ENCODE data around the gene MT1M.
"Not testable (repeated sequence)": the region's sequence is repeated elsewhere in the genome, so short reads cannot be mapped to it uniquely, and the experiment has no call there.

MT1M gene

DNA sequence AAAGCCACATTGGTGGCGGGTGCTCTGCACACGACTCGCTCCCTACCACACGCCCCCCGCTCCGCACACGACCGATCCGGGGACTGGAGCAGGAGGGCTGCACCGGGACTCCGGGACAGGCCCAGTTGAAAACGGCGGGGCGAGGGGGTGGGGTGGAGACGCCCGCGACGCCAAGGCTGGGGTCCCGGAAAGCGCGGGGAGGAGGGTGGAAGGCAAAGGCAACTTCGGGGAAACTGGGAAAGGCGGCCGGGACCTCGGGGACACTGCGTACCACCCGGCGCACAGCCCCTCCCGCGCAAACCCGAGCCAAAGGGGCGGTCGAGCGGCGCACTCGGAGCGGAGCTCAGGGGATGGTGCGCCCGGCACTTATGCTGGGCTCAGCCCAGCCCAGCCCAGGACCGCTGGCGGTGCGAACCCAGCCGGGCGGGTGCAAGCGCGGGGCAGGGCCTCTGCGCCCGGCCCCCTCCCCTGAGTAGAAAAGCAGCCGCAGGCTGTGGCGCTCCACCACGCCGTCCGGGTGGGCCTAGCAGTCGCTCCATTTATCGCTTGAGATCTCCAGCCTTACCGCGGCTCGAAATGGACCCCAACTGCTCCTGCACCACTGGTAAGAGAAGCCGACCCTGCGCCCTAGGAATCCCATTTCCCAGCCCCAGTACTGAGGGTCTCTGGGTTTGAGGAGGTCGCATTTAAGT is at the start of gene MT1M:
Gene MT1M (plus strand): TSS at position 504 of the 692 bp plus-strand sequence. CDS start 73 bp downstream, at position 577.
- DNase-seq (ENCODE audit: low read depth), result peak; percentile 22

DNA sequence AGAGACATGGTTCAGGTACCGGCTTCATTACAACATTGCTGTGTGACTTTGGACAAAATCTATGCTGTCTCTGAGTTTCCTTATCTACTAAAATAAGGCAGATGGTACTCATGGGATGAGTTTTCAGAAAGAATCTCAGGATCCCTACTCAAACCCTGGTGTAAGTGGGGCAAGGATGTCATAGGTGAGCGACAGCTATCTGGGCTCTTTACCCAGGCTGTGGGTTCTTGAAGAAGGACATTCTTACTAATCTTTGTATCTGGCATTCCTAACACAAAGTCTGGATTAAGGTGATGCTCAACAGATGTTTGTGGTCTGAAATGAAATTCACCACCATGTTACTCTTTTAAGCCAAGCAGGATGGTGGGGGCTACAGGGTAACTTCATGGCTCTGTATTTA is 49.5 kb upstream of the MT1M start:
- DNase-seq (ENCODE audit: low read depth), result not testable (repeated sequence)

DNA sequence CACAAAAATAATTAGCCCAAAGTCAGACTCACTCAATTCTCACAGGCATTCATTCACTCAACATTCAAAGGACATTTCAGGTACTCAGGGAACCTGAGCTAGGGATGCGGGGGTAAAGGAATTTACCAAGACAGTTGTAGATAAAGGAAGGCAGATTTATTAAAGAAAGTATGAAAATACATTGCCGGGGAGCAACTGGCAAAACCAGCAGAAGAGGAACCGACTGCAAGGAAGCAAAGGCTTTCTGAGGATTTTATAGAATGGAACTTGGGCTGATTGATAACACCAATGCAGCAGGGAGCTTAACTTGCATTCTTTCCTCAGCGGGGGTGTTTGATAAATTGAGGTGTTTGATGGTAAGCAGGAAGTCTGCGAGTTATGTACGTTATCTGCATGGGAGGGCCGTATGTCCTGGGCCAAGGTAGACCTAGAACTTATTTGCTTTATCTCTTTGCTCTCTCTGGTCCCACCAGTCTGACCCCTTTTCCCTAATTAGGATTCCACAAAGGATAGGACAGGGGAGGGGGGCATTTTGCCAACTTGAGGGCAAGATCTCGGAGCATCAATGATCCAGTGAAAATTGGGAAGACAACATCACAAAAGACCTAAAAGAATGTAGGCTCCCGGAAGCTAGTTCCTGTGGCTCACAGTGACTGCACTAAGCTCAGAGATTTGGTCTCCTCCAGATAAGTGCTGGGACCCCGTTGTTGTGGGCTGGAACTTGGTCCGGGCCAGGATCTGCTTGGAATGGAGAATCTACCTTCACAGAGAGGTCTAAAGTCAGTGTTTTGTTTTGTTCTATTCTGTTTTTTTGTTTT is 48.9 kb upstream of the MT1M start:
- no peak for DNase-seq (ENCODE audit: low read depth)

DNA sequence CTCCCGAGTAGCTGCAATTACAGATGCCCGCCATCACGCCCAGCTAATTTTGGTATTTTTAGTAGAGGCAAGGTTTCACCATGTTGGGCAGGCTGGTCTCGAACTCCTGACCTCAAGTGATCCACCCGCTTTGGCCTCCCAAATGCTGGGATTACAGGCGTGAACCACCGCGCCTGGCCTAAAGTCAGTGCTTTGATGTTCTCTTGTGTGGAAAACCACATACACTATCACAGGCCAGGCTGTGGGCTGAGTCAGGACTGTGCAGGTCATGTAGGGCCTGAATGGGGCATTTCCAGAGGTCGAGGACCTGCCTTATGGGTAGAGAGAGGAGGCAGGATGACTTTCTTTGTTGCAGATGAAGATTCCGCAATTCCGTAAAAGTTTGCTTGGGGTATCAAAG is 48.2 kb upstream of the MT1M start:
- no peak for DNase-seq (ENCODE audit: low read depth)

DNA sequence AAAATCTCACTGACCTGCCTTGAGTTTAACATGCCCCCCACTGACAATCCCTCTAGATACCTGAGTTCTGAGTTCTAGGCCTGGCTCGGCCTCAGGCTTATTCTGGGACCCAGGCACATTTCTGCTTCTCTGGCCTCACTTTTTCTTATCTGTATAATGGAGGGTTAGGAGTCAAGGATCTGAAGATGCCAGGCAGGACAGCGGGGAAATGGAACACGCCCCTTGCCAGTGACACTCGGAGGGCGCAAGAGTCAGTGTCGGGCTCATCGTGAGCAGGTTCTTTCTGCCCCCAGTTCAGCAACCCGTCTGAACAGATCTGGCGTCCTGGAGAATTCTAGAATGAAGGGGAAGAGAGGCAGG is 43.7 kb upstream of the MT1M start:
- no peak for DNase-seq (ENCODE audit: low read depth)

- DNase-seq (ENCODE audit: low read depth), result no peak
These were observed 43.1 kb upstream of the MT1M start, which contains the start of gene MT3 for GRCh38 chr16:56589141-56590039. Gene MT3, plus strand, starts transcription at chr16:56589528. Its CDS starts 63 bp downstream, at chr16:56589591.

DNA sequence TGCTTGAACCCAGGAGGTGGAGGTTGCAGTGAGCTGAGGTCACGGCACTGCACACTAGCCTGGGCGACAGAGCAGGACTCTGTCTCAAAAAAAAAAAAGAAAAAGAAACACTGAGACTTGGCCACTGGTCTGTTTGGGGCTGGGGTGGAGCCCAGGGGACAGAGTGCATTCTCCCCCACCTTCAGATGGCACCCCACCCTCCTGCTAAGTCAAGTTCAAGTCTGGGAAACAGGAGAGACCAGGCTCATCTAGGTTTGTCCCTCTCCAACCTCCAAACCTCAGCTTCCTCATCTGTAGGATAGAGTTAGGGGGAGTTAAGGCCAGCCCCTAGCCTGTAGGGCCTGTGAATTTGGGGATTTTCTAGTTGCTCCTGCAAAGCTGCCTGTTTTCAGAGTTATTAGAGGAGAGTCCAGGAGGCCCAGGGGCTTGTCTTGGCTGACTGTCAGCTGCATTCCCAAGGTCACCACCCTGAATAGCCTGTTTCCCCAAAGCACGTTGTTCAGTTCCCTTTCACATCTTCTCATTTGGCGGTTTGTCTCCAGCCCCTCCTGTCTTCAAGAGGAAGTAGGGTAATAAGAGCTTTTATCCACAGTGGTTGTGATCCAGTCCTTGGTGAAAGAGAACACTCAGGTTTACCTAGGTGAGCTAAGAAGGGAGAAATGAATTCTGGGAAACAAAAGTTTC is 40.9 kb upstream of the MT1M start:
- no peak for DNase-seq (ENCODE audit: low read depth)

GRCh38 chr16:56593573-56594291 is 38.7 kb upstream of the MT1M start:
- DNase-seq (ENCODE audit: low read depth), result no peak

GRCh38 chr16:56594292-56594619 is 38.2 kb upstream of the MT1M start:
- no peak for DNase-seq (ENCODE audit: low read depth)

DNA sequence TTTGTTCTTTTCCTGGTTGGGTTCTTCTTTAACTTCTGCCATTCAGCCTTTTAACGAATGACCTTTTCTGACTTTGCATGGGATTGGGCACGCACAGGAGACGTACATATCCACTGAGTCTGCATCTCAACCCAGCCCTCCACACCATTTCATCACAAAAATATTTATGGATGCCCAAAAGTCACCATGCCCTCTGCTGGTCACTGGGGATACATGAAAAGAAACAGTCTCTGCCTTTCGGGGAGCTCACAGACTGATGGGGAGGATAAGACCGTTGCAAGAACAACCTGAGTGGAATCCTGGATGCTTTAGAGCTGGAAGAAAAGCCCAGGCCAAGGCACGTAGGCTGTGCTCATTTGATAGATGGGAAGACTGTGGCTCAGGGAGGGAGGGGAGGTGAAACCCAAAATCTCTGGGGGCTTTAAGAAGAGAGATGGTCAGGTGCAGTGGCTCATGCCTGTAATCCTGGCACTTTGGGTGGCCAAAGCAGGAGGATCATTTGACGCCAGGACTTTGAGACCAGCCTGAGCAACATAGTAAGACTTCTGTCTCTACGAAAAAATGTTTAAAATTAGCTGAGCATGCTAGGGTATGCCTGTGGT is 32.0 kb upstream of the MT1M start:
- peak; percentile 74 for DNase-seq (ENCODE audit: low read depth)

GRCh38 chr16:56601325-56601724 is 31.1 kb upstream of the MT1M start:
- DNase-seq (ENCODE audit: low read depth), result no peak

DNA sequence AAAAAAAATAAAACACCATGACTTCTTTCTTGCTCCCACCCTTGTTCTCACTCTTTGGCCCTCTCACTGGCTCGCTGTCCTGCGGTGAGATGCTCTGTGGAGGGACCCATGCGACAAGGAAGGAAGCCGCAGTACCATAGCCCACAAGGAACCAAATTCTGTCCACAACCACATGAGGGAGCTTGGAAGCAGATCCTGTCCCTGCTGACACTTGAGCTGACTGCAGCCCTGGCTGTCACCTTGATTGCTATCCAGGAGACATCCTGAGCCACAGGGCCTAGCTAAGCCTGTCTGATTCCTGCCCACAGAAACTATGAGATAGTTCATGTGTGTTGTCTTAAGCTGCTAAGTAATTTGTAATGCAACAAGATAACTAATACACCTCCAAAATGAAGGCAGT is 28.9 kb upstream of the MT1M start:
- DNase-seq (ENCODE audit: low read depth), result peak; percentile 67

DNA sequence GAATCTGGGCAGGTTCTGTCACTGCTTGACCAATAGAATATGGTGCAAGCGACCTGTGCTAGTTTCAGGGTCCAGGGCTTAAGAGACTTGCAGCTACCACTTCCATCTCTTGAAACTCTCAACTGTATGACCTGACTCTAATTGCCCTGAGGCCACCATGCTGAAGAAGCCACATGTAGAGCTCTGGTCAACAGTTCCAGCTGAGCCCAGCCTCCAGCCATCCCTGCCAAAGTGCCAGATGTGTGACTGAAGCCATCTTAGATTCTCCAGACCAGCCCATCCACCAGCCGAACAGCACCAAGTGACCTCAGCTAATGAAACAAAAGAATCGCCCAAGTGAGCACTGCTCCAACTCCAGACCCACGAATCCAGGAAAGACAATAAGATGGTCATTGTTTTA is 27.5 kb upstream of the MT1M start:
- peak; percentile 21 for DNase-seq (ENCODE audit: low read depth)

GRCh38 chr16:56605475-56605874 is 27.0 kb upstream of the MT1M start:
- no peak for DNase-seq (ENCODE audit: low read depth)

- peak; percentile 83 for DNase-seq (ENCODE audit: low read depth)
These were observed 26.4 kb upstream of the MT1M start for GRCh38 chr16:56606071-56606475.

DNA sequence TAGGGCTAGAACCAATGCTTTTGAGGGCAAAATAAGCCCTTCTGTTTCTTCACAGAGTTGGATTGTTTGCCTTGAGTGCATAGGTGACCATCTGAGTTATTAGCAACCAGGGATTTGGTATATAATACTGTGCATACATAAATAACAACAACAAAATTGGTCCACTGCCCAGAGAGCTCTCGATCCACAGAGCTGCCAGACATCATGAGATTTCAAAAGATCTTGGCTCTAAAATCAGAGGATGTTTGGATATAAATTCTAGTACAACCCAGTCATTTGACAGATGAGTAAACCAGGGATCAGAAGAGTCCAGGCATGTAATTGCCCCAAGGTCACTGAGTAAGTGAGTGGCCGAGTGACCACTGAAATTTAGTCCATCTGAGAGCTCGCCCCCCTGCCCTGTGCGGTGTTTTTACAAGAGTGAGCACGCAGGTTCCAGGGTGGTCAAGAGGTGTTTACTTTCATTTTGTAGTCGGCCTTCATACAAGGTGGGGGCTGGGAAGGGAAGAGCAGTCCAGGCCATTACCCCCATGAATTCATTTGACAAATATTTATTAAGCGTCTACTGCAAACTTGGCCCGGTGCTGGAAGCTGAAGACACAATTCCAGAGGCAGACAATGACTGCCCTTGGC is 25.9 kb upstream of the MT1M start:
- DNase-seq (ENCODE audit: low read depth), result peak; percentile 85

- DNase-seq (ENCODE audit: low read depth), result peak; percentile 98
These were observed 25.3 kb upstream of the MT1M start for GRCh38 chr16:56607109-56607618.

DNA sequence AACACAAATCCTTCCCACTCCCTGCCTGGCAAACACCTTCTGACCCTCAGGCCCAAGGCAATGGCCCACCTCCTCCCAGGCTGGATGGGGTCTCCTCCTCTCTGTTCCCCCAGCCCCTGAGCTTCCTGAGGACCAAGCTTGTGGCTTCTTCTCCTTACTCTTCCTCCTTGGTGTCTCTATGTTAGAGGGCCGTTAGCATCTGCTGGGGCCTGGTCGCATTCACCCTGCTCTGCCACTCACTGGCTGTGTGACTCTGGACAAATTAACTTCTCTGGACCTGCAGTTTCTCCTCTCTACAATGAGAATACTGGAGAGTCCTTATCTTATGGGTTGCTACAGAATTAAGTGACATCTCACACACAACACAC is 24.8 kb upstream of the MT1M start:
- no peak for DNase-seq (ENCODE audit: low read depth)

GRCh38 chr16:56608043-56608875 is 24.2 kb upstream of the MT1M start, which contains the start of gene MT2A:
Gene MT2A, plus strand, starts transcription at chr16:56608584. Its CDS starts 72 bp downstream, at chr16:56608656.
- peak; percentile 97 for DNase-seq (ENCODE audit: low read depth)
